GM21390 (cell line): ENCODE results near the gene CD53.

Source experiments
- ATAC-seq: cut with Tn5 transposase; IDR thresholded peaks from one replicate; pipeline ENCODE4 v1.9.1; 2021; ENCODE audit not compliant: unreplicated experiment

The CD53 gene

DNA sequence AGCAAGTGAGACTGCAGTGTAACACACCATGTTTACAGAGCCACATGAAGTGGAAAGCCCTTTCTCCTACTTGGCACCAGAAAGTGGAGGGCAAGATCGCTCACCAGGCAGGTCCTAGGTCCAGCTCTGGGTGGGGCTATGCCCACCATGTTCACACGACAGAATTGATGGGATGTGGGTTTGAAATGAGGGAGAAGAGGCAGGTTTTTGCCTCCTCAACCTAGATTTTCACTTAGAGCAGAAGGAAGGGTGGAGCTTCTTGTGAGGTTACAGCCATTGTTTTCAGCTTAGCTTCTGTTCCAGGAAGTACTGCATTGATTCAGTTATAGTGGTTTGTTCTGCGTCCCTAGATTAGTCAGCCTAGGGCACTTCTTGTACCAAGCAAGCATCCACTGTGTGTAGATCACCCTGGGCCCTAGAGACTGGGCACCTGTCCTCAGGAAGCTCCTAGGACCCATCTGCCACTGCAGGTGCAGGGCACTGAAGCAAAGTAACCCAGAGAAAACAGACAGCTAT lies 2.3 kb downstream of the CD53 start:
- ATAC-seq: peak; percentile 42

DNA sequence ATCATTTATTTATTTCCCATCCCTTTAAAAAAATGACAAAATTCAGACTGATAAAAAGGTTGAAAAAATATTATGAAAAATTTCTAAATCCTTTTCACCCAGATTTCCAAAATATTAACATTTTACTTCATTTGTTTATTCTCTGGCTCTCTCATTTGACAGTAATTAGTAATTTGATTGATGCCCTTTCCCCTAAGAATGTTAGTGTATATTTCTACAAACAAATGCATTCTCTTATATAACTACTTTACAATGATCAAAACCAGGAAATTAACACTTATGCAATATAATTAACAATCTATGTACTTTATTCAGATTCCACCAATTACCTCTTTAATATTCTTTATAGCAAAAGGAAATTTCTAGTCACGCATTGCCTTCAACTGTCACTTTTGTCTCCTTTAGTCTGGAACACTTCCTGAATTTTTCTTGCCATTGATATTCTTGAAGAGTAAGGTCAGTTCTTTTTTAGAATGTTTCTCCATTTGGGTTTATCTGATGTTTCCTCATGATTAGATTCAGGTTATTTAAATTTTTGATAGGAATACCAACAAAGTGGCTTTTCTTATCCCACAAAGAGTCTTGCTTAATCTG lies 3.9 kb downstream of the CD53 start:
- ATAC-seq: no peak

GRCh38 chr1:110877364-110877763 lies 4.4 kb downstream of the CD53 start:
- no peak for ATAC-seq

- ATAC-seq: no peak
Measured at GRCh38 chr1:110877776-110878175, 4.8 kb downstream of the CD53 start.

GRCh38 chr1:110878591-110878990 lies 5.6 kb downstream of the CD53 start:
- no peak for ATAC-seq

- no peak for ATAC-seq
Measured at GRCh38 chr1:110878993-110879392, 6.0 kb downstream of the CD53 start.

DNA sequence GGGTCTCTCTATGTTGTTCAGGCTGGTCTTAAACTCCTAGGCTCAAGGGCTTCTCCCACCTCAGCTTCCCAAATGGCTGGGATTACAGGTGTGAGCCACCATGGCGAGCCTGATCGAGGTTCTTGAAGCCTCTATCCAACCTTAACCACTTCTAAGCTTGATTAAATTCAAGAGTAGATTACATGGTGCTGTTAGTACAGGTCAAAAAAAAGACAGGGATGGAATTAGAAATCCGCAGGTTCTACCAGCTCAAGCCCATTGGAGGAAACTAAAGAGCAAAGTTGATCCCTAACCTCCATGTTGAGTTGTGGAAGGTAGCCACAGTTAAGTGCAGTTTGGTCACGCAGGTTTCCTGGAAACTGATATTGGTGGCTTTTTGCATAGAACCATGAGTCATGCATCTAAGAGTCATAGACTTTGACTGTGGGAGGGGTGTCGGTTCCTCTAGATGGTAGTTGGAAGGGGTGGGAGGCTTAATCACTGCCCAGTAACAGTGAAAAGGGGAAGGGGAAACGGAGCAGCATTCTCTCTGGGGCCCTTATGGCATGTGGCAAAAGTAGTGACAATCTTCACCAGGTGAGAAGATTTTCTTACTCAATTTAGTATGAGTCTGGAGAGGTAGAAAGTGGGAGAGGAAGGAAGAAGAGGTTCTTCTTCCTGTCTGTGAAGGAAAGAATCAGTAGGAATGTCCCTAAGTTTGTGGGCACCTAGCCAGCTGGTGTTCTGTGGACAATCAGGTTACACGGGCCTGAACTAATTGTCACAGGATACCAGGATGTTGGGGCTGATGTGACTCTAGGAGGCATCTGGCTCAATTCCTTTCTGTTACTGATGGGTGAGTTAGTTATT lies 7.0 kb downstream of the CD53 start:
- peak; percentile 59 for ATAC-seq

DNA sequence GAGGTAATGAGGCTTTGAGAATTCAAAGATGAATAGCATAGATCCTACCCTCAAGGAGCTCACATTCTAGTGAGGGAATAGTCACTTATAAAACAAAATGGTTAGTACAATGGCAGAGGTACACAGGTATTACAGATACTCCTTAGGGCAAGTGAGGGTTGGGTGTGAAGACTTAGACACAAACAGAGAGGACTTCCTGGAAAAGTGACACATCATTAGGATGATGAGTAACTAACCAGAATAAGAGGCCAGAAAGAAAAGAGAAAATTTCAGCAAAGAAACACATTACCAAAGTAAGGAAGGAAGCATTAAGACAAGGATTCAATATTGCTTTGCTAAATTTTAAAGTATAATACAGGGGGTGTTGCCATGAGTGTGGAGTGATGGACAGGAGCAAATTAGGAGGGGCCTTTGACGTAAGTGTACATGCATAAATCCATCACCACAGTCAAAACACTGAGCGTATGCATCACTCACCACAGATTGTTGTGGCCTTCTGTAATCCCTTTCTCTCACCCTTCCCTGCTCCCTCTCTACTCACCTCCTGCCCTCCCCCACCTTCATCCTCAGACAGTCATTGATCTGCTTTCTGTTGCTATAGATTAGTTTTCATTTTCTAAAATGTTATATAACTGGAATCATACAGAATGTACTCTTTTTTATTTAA lies 7.9 kb downstream of the CD53 start:
- ATAC-seq: no peak

DNA sequence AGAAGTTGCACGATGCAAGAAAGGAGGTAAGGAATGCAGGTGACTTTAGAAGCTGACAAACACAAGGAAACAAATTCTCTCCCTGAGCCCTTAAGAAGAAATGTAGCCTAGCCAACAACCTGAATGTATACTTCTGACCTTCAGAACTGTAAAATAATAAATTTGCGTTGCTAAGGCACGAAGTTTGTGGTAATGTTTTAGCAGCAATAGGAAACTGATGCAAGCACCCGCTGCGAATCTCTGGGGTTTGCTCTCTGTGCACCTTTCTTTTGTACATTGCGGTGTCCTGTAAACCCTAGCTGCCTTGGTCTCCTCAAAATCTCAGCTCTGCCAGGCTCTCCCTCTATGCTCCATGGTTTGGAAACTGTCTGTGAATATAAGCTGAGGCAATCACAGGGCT lies 15.1 kb downstream of the CD53 start:
- ATAC-seq: no peak

GRCh38 chr1:110888641-110889040 lies 15.7 kb downstream of the CD53 start:
- no peak for ATAC-seq

DNA sequence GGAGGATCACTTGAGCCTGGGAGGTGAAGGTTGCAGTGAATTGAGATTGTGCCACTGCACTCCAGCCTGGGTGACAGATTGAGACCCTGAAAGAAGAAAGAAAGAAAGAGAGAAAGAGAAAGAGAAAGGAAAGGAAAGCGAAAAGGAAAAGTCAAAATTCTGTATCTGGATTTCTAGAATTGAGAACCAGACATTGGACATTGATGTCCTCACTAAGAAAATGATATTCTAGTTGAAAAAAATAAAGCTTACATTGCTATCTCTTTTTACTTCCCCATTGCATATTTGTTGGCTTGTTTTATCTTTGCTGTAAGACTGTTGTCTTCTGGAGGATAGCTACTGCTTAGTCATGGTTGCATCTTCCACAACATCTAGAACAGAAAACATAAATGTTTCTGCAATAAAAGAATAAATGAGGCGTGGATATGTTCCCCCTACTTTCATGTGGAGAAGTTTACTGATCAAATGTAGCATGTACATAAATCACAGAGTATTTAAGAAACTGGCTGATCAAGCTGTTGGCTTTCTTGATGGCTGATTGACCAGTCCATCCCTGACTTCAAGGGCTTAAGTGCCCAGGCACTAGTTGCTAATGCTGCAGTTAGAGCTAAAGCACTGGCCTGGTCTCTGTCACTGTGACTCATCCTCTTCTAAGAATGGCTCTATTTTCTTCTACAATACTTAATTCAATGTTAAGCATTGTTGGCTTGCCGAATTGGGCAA lies 17.7 kb downstream of the CD53 start:
- no peak for ATAC-seq

DNA sequence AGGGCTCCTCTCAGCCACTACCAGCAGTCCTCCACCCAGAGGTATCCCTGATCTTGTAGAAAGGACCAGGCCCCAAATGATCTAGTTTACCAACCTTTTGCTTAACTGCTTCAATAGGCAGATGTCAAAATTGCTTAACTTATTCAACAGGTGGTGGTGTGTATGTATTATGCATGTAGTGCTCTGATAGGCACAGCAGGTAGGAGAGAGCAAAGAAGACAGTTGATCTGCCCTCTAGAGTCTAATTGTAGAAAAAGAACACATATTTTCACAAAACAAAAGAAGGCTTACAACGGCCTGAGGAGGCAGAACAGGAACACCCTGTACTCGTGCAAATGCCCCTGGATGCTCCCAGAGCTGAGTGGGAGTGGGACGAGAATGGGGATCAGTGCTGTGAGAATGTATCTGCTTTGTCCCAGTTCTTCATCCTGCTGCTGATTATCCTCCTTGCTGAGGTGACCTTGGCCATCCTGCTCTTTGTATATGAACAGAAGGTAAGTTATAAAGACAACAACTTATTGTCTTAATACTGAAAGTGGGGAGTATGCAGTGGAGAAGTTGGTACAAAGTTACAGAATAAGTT lies 21.1 kb downstream of the CD53 start:
- ATAC-seq: no peak

GRCh38 chr1:110896090-110896489 lies 23.1 kb downstream of the CD53 start:
- no peak for ATAC-seq

- ATAC-seq: no peak
Measured at GRCh38 chr1:110897681-110898080, 24.7 kb downstream of the CD53 start.

DNA sequence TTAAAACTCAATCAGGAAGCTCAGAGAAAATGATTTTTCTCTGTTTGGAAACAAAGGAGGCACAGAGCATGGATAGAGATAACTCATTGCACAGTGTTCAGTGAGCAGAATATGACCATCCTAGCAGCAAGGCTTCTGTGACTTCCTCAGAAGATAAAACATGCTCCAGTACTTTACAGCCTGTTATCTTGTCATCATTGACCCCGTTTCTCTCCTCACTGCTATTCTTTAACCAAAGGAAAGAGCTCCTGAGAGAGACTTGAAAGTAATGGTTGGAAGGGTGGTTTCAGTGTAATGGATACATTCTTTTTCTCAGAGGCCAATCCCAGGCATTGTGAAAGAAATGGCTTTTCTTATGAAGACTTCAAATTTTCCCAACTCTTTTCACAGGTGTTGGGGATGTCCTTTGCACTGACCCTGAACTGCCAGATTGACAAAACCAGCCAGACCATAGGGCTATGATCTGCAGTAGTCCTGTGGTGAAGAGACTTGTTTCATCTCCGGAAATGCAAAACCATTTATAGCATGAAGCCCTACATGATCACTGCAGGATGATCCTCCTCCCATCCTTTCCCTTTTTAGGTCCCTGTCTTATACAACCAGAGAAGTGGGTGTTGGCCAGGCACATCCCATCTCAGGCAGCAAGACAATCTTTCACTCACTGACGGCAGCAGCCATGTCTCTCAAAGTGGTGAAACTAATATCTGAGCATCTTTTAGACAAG lies 25.9 kb downstream of the CD53 start:
- no peak for ATAC-seq

DNA sequence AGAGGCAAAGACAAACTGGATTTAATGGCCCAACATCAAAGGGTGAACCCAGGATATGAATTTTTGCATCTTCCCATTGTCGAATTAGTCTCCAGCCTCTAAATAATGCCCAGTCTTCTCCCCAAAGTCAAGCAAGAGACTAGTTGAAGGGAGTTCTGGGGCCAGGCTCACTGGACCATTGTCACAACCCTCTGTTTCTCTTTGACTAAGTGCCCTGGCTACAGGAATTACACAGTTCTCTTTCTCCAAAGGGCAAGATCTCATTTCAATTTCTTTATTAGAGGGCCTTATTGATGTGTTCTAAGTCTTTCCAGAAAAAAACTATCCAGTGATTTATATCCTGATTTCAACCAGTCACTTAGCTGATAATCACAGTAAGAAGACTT lies 26.5 kb downstream of the CD53 start:
- no peak for ATAC-seq

GRCh38 chr1:110902820-110903463 lies 30.0 kb downstream of the CD53 start:
- ATAC-seq: no peak

GRCh38 chr1:110903853-110904500 lies 31.0 kb downstream of the CD53 start:
- ATAC-seq: no peak

- no peak for ATAC-seq
Measured at GRCh38 chr1:110912784-110913183, 39.8 kb downstream of the CD53 start.
